GM19043 (cell line): ENCODE measurements around the gene AJAP1.

Experiments
- ATAC-seq: cut with Tn5 transposase; IDR thresholded peaks from one replicate; pipeline ENCODE4 v1.9.1; 2021; ENCODE audit warnings: low read depth; ENCODE audit not compliant: unreplicated experiment

The AJAP1 gene

GRCh38 chr1:4797429-4797828 lies 143.0 kb downstream of the AJAP1 start:
- ATAC-seq, result no peak

GRCh38 chr1:4801192-4801924 lies 146.9 kb downstream of the AJAP1 start:
- no peak for ATAC-seq

DNA sequence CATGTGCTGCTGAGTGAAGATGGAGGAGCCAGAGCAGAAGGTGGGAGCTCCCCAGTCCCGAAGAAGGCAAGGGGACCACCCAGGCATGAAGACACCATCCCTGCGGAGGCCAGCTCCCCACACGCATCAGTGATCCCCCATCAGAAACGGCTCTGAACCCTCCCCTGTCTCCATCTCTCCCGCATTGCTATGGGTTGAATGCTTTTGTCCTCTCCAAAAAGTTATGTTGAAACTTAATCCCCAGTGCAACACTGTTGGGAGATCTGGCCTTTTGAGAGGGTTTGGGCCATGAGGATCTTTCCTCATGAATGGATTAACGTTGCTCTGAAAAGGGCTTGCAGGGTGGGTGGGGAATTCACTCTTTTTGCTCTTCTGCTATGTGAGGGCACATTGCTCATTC lies 147.6 kb downstream of the AJAP1 start:
- ATAC-seq, result no peak

- ATAC-seq, result no peak
Measured at GRCh38 chr1:4803335-4803734, 148.9 kb downstream of the AJAP1 start.

- ATAC-seq, result no peak
Measured at GRCh38 chr1:4805987-4806386, 151.6 kb downstream of the AJAP1 start.

DNA sequence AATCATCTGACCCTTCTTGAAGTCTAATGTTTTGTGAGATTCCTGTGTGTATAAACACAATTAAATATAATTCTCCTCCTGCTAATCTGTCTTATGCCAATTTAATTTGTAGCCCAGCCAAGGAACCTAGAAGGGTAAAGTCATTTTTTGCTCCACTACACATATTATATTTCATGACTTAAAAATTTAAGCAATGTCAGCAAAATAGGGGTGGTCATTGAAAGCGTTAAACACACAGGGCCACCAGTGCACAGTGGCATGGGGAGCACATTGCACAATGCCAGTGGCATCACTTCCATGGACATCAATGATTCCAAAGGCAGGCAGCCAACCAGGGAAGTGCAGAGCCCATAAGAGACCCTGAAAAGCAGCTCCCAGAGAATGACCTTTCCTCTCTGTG lies 166.1 kb downstream of the AJAP1 start:
- ATAC-seq, result no peak

- no peak for ATAC-seq
Measured at GRCh38 chr1:4825800-4826450, 171.5 kb downstream of the AJAP1 start.

DNA sequence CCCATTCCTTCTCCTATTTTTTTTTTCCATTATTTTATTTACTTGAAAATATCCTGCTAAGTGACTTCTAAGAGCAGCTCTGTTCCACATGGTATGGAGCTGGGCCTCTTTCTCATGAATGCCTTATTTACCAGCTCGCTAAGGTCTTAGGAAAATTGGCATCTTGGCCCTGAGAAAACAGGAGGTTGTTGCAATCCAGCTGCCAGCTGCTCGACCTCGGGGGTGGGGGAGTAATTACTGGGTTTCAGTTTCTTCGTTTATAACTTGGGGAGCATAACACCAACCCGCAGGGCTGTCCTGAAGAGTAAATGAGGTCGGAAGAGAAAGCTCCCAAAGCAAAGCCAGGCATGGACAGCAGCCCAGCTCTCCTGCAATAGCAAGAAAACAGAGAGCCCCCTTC lies 176.3 kb downstream of the AJAP1 start:
- ATAC-seq, result no peak

- ATAC-seq, result no peak
Measured at GRCh38 chr1:4836574-4836973, 182.2 kb downstream of the AJAP1 start.

GRCh38 chr1:4837031-4837600 lies 182.7 kb downstream of the AJAP1 start:
- no peak for ATAC-seq

DNA sequence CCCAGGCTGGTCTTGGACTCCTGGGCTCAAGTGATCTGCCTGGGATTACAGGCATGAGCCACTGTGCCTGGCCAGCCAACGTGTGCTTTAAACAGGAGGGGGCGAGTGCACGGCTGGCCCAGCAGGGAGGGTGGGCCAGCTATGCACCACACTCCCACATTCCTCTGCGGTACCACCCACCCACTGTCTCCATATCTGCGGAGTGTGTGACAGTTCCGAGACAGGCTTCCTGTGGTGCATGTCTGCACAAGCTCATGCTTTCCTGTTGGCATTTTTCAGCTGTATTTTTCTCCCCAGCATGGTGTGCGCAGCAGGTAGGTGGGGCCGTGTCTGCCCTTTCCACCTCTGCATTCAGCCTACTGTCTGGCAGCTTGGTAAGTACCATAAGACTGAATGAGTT lies 183.3 kb downstream of the AJAP1 start:
- no peak for ATAC-seq

DNA sequence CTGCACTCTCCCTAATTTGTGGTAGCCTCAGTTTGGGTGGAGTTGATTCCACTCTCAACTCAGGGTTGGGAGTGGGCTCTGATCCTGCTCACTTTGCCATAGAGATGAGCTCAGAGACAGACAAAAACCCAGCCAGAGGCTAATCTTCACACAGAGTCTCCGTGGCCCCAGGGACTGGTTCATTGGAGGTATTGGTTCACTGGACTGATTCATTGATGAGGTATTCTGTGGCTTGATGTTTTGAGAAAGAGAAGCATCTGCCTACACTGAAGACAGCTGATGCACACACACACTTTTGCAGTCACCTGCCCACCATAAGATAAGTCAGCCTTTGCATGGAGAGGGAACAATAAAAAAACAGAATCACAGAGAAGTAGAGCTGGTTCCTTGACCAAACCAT lies 183.8 kb downstream of the AJAP1 start:
- no peak for ATAC-seq
